Hepatocyte (in vitro differentiated cells): Measurements from ENCODE around the gene SLC1A3. TPM values are rescaled to one million over a fixed set of nuclear protein-coding genes. Genes with fewer than 3 reads are reported as not detected.

Experiments used
- DNase-seq: peaks from one replicate; pipeline ENCODE4 v3.0.0-alpha.2; 2016; ENCODE audit warnings: low spot score
- H2AFZ ChIP-seq: fragments of 200-600 bp; sonication (generic); 2 replicates; pipeline ENCODE4 v1.6.0; 2016; ENCODE audit warnings: antibody characterized with exemption, mild to moderate bottlenecking
- H3K27ac ChIP-seq: fragments of 200-600 bp; sonication (generic); 2 replicates; pipeline ENCODE4 v1.5.1; 2016; ENCODE audit warnings: mild to moderate bottlenecking
- H3K27me3 ChIP-seq: fragments of 200-600 bp; sonication (generic); 2 replicates; pipeline ENCODE4 v1.6.1; 2016
- H3K36me3 ChIP-seq: fragments of 200-600 bp; sonication (generic); replicated peaks from 2 replicates; pipeline ENCODE4 v1.5.1; 2016; ENCODE audit warnings: low read depth; ENCODE audit not compliant: insufficient read depth
- H3K4me1 ChIP-seq: fragments of 200-600 bp; sonication (generic); 2 replicates; pipeline ENCODE4 v1.5.1; 2016; ENCODE audit warnings: mild to moderate bottlenecking, moderate library complexity; ENCODE audit not compliant: insufficient read depth
- H3K4me2 ChIP-seq: fragments of 200-600 bp; sonication (generic); 2 replicates; pipeline ENCODE4 v1.6.0; 2016
- H3K4me3 ChIP-seq: fragments of 200-600 bp; sonication (generic); 2 replicates; pipeline ENCODE4 v1.5.1; 2016; ENCODE audit warnings: mild to moderate bottlenecking
- H3K79me2 ChIP-seq: fragments of 200-600 bp; sonication (generic); 2 replicates; pipeline ENCODE4 v1.6.0; 2017; ENCODE audit warnings: mild to moderate bottlenecking
- H3K9me2 ChIP-seq: fragments of 200-600 bp; sonication (generic); replicated peaks from 2 replicates; pipeline ENCODE4 v1.6.0; 2017; ENCODE audit warnings: mild to moderate bottlenecking; ENCODE audit not compliant: insufficient read depth
- H3K9me3 ChIP-seq: fragments of 200-600 bp; sonication (generic); 2 replicates; pipeline ENCODE4 v1.5.1; 2016; ENCODE audit warnings: low read depth, mild to moderate bottlenecking
- H4K20me1 ChIP-seq: fragments of 200-600 bp; sonication (generic); 2 replicates; pipeline ENCODE4 v1.6.0; 2016; ENCODE audit warnings: mild to moderate bottlenecking; ENCODE audit not compliant: insufficient read depth, poor library complexity, severe bottlenecking
- EZH2 ChIP-seq: fragments of 200-600 bp; sonication (generic); IDR thresholded peaks from 2 replicates; pipeline ENCODE4 v1.6.1; 2016; ENCODE audit warnings: antibody characterized with exemption, mild to moderate bottlenecking, borderline replicate concordance
- EZH2phosphoT487 ChIP-seq: fragments of 200-600 bp; sonication (generic); IDR thresholded peaks from one replicate; pipeline ENCODE4 v1.6.1; 2018; ENCODE audit warnings: antibody characterized with exemption, mild to moderate bottlenecking, low read depth, moderate library complexity; ENCODE audit not compliant: unreplicated experiment, severe bottlenecking
- WGBS: methylation state at CpG from one replicate; pipeline ENCODE4 v1.1.6; 2016; ENCODE audit warnings: low lambda C conversion rate; ENCODE audit errors: missing lambda C conversion rate; 5-methylcytosine and 5-hydroxymethylcytosine counted together
- polyA plus RNA-seq: library from polyadenylated mRNA; unstranded; fragments of >200 nt; fragmentation: Nextera tagmentation; extraction: Ambion mirVana; gene quantifications from 2 replicates; pipeline ENCODE4 v1.2.1, GENCODE V29; 2016
- total RNA-seq: library from RNA; depleted of rRNA; stranded (reverse); fragments of >200 nt; gene quantifications from 2 replicates; pipeline ENCODE4 v1.2.3, GENCODE V29; 2014
- TF ChIP-seq, protein P1 (sequence below): fragments of 200-600 bp; sonication (generic); IDR thresholded peaks from 2 replicates; pipeline ENCODE4 v1.5.1; 2016; ENCODE audit warnings: antibody characterized with exemption, mild to moderate bottlenecking; ENCODE audit not compliant: poor library complexity

Gene SLC1A3
- total and polyA plus RNA-seq, 2 experiments from 2014 or later = 32.3 to 42.3 TPM

DNA sequence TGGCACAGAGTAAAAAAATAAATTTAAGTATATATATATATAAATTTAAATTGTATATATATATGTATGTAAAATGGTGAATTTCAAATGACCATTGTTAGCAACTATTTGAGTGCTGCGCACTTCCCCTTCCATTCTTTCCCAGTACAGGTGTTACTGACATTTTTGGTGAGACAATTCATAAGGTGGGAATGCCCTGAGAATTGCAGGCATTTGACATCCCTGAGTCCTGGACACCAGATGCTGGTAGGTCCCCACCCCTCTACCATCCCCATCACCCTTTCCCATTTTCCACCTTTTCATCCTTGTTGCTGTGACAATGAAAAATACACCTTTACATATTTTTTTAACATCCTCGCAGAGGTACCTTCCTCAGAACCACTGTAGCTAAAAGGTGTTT lies 91.6 kb downstream of the SLC1A3 start:
- H4K20me1 ChIP-seq = no peaks in the 10 kb centered on the region
- no peaks in the 10 kb centered on the region for H3K36me3 ChIP-seq
- peaks cover 8% of the 10 kb centered on the region for H3K4me1 ChIP-seq
- H3K27ac ChIP-seq = no peak overlapping the region
- WGBS = 97% methylated on average over 2 of the region's 2 CpGs
- peaks cover 7% of the 10 kb centered on the region for H3K27me3 ChIP-seq
- no peak overlapping the region for H3K4me3 ChIP-seq
- no peak overlapping the region for H2AFZ ChIP-seq
- TF ChIP-seq, protein P1, sequence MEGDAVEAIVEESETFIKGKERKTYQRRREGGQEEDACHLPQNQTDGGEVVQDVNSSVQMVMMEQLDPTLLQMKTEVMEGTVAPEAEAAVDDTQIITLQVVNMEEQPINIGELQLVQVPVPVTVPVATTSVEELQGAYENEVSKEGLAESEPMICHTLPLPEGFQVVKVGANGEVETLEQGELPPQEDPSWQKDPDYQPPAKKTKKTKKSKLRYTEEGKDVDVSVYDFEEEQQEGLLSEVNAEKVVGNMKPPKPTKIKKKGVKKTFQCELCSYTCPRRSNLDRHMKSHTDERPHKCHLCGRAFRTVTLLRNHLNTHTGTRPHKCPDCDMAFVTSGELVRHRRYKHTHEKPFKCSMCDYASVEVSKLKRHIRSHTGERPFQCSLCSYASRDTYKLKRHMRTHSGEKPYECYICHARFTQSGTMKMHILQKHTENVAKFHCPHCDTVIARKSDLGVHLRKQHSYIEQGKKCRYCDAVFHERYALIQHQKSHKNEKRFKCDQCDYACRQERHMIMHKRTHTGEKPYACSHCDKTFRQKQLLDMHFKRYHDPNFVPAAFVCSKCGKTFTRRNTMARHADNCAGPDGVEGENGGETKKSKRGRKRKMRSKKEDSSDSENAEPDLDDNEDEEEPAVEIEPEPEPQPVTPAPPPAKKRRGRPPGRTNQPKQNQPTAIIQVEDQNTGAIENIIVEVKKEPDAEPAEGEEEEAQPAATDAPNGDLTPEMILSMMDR = no peak
- TF ChIP-seq EZH2 (no peak), EZH2phosphoT487 (no peak)
- no peaks in the 10 kb centered on the region for H3K9me3 ChIP-seq
- H3K79me2 ChIP-seq = no peaks in the 10 kb centered on the region
- H3K4me2 ChIP-seq = no peak overlapping the region
- no peak for DNase-seq
- H3K9me2 ChIP-seq = no peaks in the 10 kb centered on the region

DNA sequence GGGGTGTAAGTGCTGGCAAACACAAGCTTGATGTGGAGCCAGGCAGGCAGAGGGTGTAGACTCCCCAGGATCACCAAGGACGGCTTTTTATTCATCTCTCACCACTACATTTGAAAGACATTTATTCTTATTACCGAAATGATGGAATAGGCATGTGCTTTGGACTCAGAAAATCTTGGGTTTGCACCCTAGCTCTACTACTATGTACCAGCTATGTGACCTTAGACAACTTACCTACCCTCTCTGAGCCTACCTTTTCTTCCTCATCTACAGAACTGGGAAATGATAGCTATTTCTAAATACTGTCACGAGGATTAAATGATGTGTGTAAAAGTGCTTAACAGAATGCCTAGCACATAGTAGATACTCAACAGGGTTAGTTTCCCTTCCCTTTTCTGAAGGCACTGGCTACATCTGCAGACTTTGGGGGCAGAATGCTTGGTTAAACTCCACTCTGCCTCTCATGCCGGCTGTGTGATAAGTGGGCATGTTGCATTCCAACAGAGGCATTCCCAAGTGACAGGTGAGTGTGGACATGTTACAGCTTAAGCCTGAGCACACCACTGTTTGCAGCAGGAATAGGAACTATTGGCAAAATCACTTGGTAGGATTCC lies 94.8 kb downstream of the SLC1A3 start:
- Histone ChIP-seq H3K4me2 (no peak overlapping the region), H4K20me1 (no peaks in the 10 kb centered on the region), H2AFZ (no peak overlapping the region), H3K9me2 (no peaks in the 10 kb centered on the region), H3K36me3 (no peaks in the 10 kb centered on the region), H3K79me2 (no peaks in the 10 kb centered on the region), H3K4me1 (peaks cover 28% of the 10 kb centered on the region), H3K27ac (no peak overlapping the region), H3K4me3 (no peak overlapping the region), H3K9me3 (no peaks in the 10 kb centered on the region), H3K27me3 (peaks cover 7% of the 10 kb centered on the region)
- TF ChIP-seq EZH2 (no peak), EZH2phosphoT487 (no peak)
- TF ChIP-seq, protein P1 = no peak
- WGBS = 70% methylated on average over 4 of the region's 4 CpGs
- DNase-seq = no peak

- H3K9me2 ChIP-seq = no peaks in the 10 kb centered on the region
- no peak overlapping the region for H3K4me3 ChIP-seq
- H3K36me3 ChIP-seq = no peaks in the 10 kb centered on the region
- peak overlapping the region; percentile 34 for H3K4me2 ChIP-seq
- H2AFZ ChIP-seq = no peak overlapping the region
- H3K79me2 ChIP-seq = no peaks in the 10 kb centered on the region
- H3K27ac ChIP-seq = no peak overlapping the region
- no peaks in the 10 kb centered on the region for H4K20me1 ChIP-seq
- WGBS = 91% methylated on average over 5 of the region's 5 CpGs
- peaks cover 28% of the 10 kb centered on the region for H3K4me1 ChIP-seq
- no peak for TF ChIP-seq EZH2
- TF ChIP-seq EZH2phosphoT487 = no peak
- TF ChIP-seq, protein P1 = no peak
- no peak for DNase-seq
- peaks cover 7% of the 10 kb centered on the region for H3K27me3 ChIP-seq
- H3K9me3 ChIP-seq = no peaks in the 10 kb centered on the region
Measured at GRCh38 chr5:36703245-36703860, 96.9 kb downstream of the SLC1A3 start.
